GOT3 (cell line): ENCODE data around the gene TRAPPC2L.

ENCODE experiments used
- DNase-seq: peaks from one replicate; lab custom pipeline; 2025; ENCODE audit warnings: mixed read lengths; lab: John Stamatoyannopoulos, UW

Gene TRAPPC2L

GRCh38 chr16:88856828-88857727 is at the start of gene TRAPPC2L, which contains the start of gene GALNS:
Gene TRAPPC2L (plus strand): TSS chr16:88857127. CDS start chr16:88857151, 24 bp downstream.
Gene GALNS (minus strand): TSS chr16:88856947. CDS start chr16:88856877, 70 bp downstream.
- peak; percentile 95 for DNase-seq

DNA sequence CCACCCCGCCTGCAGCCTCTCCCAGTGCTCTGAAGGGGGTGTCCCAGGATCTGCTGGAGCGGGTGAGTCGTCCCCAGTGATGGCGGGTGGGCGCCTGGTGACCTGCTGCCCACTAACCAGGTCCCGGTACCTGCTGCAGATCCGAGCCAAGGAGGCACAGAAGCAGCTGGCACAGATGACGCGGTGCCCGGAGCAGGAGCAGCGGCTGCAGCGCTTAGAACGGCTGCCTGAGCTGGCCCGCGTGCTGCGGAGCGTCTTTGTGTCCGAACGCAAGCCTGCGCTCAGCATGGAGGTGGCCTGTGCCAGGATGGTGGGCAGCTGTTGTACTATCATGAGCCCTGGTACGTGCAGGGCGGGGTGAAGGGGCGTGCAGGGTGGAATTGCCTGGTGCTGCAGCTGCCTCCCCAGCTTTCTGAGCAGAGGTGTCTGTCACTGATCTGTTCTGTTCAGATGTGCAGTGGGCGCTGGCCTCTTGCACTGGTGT is 49.7 kb upstream of the TRAPPC2L start:
- DNase-seq = no peak

DNA sequence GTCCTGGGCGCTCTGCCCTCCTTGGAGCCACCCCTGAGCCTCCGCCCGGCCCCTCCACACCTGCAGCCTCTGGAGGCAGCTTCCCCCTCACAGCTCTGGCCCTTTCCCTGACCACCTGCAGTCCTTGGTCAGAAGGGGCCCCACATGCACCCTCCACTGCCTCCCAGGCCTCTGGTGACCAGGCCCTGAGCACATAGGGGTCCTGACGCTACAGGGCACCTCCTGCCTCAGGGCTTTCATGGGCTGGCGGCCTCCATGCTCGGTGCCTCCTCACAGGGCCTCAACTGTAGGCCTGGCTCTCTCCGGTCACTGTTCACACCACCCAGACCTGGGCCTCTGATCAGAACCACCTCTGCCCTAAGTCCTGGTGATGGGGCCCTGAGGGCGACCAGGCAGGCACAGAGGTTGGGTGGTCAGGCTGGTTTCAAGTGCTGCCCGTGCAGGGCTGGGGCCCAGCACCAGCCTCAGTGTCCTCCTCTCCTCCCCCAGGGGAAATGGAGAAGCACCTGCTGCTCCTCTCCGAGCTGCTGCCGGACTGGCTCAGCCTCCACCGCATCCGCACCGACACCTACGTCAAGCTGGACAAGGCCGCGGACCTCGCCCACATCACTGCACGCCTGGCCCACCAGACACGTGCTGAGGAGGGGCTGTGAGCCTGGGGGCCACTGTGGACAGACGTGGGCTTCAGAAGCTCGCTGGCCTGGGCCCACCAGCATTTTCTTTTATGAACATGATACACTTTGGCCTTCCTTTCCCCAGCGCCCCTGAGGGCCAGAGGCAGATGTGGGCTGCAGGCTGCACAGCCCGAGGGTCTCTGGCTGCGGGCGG is 49.1 kb upstream of the TRAPPC2L start:
- DNase-seq = no peak

- DNase-seq = no peak
Measured at GRCh38 chr16:88809068-88809675, 47.8 kb upstream of the TRAPPC2L start.

DNA sequence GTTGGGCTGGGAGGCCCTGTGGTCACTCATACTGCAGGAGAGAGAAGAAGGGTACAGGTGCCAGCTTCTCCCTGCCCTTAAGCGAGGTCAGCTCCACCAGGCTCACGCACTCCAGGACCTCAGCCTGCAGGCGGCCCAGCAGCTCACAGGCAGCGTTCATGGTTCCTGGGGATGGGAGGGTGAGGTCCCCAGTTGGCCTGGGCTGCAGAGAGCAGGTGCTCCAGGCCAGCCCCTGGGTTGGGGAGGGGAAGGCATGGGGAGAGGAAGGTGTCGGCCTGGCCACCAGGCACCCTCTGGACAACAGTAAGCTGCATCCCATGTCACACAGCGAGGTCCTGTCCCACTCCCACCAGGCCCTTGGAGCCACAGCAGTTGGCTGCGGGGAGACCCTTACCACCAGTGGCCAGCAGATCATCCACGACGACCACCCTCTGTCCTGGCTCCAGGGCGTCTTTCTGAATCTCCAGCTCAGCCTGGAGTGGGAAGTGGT is 47.2 kb upstream of the TRAPPC2L start:
- no peak for DNase-seq

DNA sequence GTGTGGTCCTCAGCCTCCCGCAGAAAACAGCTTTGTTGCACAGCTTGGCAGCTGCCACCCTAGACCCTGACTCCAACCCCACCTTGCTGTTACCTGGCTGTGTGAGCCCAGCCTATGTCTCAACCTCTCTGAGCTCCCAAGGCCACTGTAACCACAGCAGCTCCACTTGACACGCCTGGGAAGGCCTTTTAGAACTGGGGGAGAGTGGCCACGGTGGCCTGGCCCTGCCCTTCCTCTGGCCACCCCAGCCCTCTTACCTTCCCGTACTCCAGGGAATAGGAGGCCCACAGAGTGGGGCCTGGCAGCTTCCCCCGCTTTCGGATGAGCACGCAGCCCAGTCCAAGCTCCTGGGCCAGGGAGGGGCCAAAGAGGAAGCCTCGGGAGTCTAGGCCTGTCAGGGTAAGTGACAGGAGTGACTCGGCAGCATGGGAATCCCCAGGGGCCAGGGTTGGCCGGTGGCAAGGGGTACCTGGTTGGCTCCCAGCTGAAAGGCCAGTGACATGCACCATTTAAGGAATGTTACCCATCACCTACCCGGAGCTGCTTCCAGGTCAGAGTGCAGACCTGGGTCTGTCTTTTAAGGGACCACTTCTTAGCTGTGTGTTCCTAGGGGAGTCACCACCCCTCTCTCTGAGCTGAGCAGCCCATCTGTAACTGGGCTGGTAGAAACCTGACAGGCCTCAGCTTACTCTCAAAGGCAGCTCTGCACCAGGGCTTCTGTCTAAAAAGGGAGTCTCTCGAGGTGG is 46.6 kb upstream of the TRAPPC2L start:
- DNase-seq = no peak

DNA sequence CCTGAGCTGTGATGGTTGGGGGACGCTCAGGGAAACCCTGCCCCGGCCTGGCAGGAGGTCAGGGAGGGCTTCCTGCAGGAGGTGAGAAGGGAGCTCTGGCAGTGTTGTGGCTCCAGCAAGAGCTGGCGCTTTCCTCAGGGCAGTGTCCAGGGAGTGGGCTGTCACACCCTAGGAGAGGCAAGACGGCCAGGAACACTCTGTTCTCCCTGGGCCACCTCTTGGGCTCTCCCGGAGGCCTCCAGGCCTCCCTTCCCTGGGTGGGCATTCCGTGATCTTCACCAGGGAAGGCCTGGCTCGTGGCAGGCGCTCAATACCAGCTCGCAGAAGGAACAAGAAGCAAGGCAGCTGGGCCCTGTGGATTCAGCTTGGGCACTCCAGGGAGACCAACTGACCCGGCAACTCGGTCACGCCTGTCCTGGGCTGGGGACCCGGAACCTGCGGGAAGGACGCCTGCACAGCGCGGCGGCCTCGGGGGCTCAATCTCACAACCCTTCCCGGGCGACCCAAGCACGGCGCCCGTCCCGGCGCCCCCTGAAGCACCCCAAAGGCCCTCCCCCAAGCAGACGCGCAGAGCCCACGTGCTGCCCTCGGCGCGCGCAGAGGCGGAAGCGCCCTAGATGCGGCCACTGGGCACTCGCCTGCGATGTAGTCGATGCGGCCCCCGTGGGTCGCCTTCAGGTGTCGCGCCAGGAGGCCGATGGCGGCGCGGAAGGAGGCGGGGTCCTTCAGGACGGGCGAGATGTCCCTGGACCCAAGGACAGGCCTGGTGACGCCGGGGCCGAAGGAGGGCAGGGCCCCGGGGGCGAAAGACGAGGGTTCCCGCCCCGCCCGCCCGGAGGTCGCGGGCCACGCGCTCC is 45.8 kb upstream of the TRAPPC2L start:
- peak; percentile 37 for DNase-seq

DNA sequence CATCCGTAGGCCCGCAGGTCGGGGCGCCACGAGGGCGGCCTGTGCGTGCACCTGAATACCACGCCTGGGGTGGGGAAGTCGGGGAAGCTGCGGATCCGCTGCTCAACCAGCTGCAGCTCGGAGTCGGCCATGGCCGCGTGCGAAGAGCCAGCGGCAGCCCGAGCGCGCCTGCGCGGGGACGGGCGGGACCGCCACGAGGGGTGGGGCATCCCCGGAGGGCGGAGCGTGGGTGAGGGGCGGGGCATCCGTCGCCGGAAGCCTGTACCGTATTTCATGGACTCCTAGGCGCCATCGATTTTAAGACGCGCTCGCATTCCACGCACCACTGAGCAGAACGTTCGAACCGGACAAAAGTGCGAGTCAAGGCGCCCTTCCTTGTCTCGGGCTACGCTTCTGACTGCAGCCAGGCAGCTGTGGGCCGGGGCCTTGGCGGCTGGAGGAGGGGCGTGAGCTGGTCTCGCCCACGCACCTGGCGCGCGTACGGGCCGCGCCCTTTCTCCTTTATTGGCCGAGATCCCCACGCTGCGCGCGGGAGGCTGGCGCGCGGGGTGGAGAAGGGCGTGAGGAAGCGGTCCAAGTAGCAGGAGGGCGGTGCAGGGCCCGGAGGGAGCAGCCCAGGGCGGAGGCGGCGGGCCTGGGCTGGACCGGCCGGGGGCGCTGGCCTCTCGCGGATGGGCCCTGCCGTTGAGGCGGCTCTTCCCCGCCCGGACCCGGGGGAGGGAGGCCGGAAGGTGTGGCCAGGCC is 45.0 kb upstream of the TRAPPC2L start, which contains the start of gene APRT:
Gene APRT, minus strand, starts transcription at position 160 of the 744 bp plus-strand sequence. Its CDS starts 29 bp downstream, at position 131.
- peak; percentile 87 for DNase-seq

GRCh38 chr16:88812513-88813268 is 44.2 kb upstream of the TRAPPC2L start:
- DNase-seq = no peak

GRCh38 chr16:88813269-88814143 is 43.4 kb upstream of the TRAPPC2L start:
- no peak for DNase-seq

- no peak for DNase-seq
Measured at GRCh38 chr16:88814144-88814502, 42.8 kb upstream of the TRAPPC2L start.

- no peak for DNase-seq
Measured at GRCh38 chr16:88815227-88815626, 41.7 kb upstream of the TRAPPC2L start.

DNA sequence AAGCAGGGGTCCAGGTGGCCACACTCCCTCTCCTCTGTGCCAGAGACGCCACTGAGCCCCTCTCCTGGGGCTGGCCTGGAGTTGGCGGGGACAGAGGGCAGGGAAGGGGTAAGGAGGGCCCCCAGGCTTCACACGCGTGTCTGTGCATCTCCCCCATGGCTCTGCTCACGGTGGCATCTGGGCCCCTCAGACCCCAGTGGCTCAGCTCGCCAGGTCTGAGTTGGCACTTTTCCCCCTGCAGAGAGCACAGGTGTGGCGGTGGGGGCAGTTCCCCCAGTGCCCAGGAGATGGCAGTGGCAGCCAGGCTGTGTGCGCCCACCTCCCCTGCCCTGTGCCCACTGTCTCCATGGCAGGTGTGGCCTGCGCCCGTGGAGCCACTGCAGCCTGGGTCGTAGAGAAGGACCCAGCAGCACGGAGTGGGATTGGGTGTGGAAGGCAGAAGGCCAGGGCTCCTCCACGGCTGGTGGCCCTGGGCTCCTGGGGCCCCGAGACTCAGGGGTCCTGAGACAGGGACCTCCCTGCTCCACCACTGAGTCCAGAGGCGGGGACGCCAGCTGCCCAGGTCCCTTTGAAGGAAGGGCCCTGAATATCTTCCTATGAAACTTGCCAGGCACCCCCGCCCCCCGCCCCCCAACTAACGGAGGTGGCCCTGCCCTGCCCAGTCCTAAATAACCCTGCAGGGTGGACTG is 40.9 kb upstream of the TRAPPC2L start:
- DNase-seq = no peak

DNA sequence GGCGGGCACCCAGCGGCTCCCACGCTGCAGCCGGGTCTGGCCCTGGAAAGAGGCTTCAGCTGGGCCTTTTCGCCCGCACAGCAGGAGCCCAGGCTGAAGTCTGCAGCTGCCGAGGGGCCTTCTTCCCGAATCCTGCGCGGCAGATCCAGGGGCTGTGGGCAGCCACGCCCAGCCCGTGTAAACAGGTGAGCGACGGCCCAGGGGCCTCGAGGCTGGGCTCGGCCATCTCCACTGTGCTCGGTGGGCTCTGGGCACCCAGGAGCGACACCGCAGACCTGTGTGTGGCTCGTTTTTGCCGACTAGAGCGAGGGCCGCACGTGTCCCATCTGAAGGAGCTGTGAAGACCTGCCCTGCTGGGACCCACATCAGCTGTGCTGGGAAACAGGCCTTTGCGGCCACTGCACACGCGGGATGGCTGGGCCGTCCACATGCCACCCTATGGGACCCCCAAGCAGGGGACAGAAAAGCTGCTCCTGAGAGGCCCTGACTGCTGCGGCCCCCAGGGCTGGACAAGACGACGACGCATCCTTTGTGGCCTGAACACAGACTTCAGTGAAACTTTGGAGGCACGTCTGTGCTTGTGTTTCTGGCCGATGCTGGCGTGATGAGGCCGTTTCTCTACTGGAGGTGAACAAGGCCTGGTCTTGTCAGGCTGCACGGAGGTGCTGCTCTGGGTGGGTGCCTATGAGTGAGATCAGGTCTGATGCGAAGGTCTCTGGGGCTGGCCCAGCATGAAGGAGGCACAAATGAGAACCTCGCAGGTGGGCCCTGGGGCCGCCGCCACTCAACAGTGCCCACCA is 40.0 kb upstream of the TRAPPC2L start:
- no peak for DNase-seq

GRCh38 chr16:88817785-88818574 is 38.9 kb upstream of the TRAPPC2L start:
- DNase-seq = no peak

- DNase-seq = no peak
Measured at GRCh38 chr16:88818575-88818874, 38.4 kb upstream of the TRAPPC2L start.
